ENCODE results near the gene PNPLA6.
A peak's percentile ranks its signal among the peaks of the same experiment; 100 is the strongest.

The PNPLA6 gene

DNA sequence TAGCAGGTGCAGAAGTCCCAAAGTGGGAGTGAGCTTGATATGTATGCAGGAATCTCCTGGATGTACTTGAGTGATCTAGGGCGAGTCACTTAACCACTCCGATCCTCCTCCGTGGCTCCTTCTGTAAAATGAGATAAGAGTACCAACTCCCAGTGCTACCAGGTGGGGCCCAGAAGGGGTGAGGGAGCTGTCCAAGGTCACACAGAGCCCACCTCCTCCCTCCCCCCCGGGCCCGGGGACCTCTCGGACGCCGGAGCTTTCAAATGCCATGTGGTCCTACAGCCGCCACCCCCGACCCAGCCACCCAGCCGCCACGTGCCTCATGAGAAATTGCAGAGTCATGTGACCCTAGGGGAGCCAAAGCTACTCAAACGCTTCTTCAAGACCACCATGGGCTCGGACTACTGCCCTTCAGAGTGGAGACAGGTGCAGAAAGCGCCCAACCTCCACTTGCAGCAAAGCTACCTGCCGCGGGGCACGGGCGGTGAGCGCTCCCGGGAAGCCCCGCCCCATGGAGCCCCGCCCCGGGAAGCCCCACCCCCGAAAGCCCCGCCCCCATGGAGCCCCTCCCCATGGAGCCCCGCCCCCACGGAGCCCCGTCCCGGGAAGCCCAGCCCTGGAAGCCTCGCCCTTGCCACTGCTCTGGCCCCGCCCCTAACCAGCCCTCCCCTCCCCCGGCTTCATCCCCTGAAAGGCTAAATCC lies 29.7 kb upstream of the PNPLA6 start:
- H3K4me3 ChIP-seq (ENCODE audit: low read depth, low read length), result no peak overlapping the region
- peak; percentile 35 for DNase-seq (ENCODE audit: low read depth)
- TF ChIP-seq, protein P1, sequence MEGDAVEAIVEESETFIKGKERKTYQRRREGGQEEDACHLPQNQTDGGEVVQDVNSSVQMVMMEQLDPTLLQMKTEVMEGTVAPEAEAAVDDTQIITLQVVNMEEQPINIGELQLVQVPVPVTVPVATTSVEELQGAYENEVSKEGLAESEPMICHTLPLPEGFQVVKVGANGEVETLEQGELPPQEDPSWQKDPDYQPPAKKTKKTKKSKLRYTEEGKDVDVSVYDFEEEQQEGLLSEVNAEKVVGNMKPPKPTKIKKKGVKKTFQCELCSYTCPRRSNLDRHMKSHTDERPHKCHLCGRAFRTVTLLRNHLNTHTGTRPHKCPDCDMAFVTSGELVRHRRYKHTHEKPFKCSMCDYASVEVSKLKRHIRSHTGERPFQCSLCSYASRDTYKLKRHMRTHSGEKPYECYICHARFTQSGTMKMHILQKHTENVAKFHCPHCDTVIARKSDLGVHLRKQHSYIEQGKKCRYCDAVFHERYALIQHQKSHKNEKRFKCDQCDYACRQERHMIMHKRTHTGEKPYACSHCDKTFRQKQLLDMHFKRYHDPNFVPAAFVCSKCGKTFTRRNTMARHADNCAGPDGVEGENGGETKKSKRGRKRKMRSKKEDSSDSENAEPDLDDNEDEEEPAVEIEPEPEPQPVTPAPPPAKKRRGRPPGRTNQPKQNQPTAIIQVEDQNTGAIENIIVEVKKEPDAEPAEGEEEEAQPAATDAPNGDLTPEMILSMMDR (IDR thresholded peaks at IDR 0.05; ENCODE audit: insufficient read depth, low read depth, low read length, missing control alignments), result no peak

DNA sequence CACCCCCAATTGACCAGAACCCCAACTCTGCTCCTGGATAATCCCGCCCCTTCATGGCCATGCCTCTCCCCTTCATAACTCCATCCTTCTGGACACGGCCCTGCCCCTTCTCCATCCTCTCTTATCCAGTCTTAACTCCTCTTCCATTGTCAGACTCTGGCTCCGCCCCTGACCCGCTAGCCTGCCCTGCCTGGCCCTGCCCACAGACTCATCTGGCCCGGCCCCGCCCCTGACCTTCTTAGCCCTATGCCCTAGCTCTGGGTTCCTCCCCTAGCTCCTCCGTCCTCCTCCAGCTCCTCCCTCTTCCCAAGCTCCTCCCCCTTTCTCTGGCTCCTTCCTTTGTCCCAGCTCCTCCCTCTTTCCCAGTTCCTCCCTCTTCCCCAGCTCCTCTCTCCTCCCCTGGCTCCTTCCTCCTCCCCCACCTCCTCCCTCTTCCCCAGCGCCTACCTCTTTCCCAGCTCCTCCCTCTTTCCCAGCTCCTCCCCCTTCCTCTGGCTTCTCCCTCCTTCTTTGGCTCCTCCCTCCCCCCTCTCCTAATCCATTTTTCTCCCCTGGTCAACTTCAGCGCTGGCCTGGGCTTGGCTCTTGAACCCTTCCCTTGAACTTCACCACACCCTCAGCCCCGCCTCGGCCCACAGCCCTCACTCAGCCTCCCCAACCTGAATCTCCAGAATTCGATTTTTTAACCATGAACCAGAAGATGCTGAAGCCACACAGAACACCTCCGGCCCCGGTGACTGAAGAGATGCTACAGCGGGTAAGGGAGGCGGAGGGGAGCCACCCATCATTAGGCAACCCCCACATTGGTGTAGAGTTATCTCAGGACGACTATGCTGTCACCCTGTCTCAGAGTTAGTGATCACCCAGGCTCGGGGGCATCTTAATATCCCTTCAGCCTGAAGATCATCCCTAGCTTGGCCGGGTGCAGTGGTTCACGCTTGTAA lies 28.9 kb upstream of the PNPLA6 start:
- DNase-seq (ENCODE audit: low read depth), result peak; percentile 68
- TF ChIP-seq, protein P1 (IDR thresholded peaks at IDR 0.05; ENCODE audit: insufficient read depth, low read depth, low read length, missing control alignments), result no peak
- H3K4me3 ChIP-seq (ENCODE audit: low read depth, low read length), result no peak overlapping the region

DNA sequence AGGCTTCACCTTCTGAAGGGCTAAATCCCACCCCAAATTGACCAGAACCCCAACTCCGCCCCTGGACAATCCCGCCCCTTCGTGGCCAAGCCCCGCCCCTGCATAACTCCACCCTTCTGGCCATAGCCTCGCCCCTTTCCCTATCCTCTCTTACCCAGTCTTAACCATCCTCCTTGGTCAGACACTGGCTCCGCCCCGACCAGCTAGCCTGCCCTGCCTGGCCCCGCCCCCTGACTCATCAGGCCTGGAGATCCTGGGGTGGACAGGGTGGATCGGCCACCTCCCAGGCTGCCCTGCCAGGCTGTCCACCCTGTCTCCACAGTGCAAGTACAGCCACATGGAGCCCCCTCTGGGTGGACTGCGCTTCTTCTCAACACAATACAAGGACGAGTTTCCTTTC lies 27.6 kb upstream of the PNPLA6 start:
- peak; percentile 57 for DNase-seq (ENCODE audit: low read depth)
- H3K4me3 ChIP-seq (ENCODE audit: low read depth, low read length), result no peak overlapping the region
- TF ChIP-seq, protein P1 (IDR thresholded peaks at IDR 0.05; ENCODE audit: insufficient read depth, low read depth, low read length, missing control alignments), result no peak

DNA sequence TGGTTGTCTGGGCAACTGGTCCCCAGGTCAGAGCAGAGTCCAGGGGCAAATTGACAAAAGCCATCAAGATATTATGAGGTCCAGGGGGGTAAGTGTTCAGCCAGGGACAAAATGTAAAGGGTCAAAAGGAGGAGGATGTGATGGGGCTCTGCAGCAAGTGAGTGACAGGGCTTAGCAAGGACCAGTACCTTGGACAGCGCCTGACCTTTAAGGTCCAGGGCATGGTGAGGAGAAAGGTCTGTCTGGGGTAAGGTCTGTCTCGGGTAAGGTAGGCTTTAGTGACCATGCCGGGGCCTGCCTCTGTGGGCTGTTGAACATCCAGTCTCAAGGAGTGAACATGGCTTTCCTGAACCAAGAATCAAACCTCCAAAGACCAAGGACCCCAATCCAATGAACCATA lies 25.9 kb upstream of the PNPLA6 start:
- H3K4me3 ChIP-seq (ENCODE audit: low read depth, low read length), result no peak overlapping the region
- no peak for DNase-seq (ENCODE audit: low read depth)
- TF ChIP-seq, protein P1 (IDR thresholded peaks at IDR 0.05; ENCODE audit: insufficient read depth, low read depth, low read length, missing control alignments), result no peak

DNA sequence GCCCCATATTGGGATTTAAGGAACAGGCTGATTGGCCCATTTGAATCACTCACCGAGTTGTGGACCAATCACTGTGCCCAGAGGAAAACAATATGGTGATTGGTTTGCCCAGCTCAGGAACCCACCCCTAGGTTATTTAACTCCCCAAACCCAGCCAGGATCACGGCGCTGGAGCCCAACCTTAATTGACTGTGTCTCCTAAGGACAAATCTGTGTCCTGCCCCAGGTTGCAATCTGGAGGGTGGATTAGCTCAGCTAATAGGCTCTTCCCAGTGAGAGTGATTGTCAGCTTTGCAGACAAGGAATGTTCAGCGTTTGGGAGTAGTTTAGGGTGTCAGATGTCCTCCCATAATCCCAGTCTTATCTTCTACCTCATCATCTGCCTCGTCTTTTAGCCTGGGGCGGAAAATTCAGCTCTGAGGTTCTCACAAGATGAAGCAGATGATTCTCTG lies 23.1 kb upstream of the PNPLA6 start:
- no peak overlapping the region for H3K4me3 ChIP-seq (ENCODE audit: low read depth, low read length)

DNA sequence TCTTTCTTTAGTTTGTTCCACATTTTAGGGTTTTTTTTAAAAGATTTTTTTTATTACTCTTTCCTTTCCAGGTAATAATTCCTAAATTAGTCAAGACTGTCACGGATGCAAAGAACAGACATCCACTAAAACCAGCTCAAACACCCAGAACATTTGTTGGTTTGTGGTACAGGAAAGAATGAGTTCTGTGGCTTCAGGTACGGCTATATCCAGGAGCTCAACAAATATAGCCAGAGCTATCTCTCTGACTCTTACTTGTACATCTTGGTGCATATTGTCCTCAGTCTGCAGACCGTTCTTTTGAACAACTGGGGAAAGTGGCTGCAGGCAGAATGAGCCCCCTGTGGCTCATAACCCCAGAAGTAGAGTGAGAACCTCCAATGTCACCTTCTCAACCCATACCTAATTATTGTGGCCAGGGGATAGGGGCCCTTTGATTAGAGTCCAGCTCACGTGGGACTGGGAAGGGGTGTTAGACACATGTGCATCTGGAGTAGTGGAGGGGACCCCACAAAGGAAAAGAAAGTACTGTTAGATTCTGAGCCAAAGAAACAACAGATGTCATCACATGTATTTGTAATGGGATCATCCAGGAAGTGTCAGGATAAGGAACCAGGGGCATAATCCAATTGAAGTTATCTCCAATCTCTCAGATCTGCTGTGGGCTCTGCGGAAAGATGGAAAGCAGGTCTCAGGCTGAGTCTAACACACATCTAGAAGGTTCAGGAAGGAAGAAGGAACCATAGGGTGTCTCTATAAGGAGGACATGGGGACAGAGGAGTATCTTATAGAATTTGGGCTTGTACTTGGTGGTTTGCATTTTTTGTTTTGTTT lies 21.5 kb upstream of the PNPLA6 start:
- no peak overlapping the region for H3K4me3 ChIP-seq (ENCODE audit: low read depth, low read length)
- TF ChIP-seq, protein P1 (IDR thresholded peaks at IDR 0.05; ENCODE audit: insufficient read depth, low read depth, low read length, missing control alignments), result no peak
- DNase-seq (ENCODE audit: low read depth), result no peak

More for the DNA sequence above, 23.1 kb upstream of the PNPLA6 start:
- TF ChIP-seq, protein P1 (IDR thresholded peaks at IDR 0.05; ENCODE audit: insufficient read depth, low read depth, low read length, missing control alignments), result no peak
- no peak for DNase-seq (ENCODE audit: low read depth)
